ENCODE data around the gene CCL22. TPM values are rescaled to one million over a fixed set of nuclear protein-coding genes. Genes with fewer than 3 reads are reported as not detected.

The CCL22 gene
- polyA plus RNA-seq, 2 of the 4 experiments (the other 2 are of a cell fraction): not detected

GRCh38 chr16:57383276-57384247, 25.0 kb downstream of the CCL22 start:
- ChIA-PET CTCF (interaction anchor here (0.6 to 1.4 kb wide), 4 partner anchors 8 to 33 kb away, joined by 3 to 5 read pairs (median 3); no protein-coding TSS in a partner anchor), POLR2A (no interaction called here)
- peak overlapping the region; percentile 23; the same call in 2 of the 3 replicates for H3K4me2 ChIP-seq
- FAIRE-seq (no peak), ATAC-seq (peak; percentile 23 to 54; a peak in 4 of 6 replicates), DNase-seq (ENCODE audit: low read depth in 1 of 2, low spot score in 1 of 2) (no peak)
- no peak for TF ChIP-seq ESRRA (IDR thresholded peaks at IDR 0.05; ENCODE audit: borderline replicate concordance, low read length)
- no peak for TF ChIP-seq EHF (CRISPR knock-in tag; IDR thresholded peaks at IDR 0.05)
- no peak for TF ChIP-seq ATOH8 (CRISPR knock-in tag; IDR thresholded peaks at IDR 0.05; ENCODE audit: low read depth)
- no peak for TF ChIP-seq CTCF (IDR thresholded peaks at IDR 0.05)
- TF ChIP-seq ZSCAN20 (CRISPR knock-in tag; IDR thresholded peaks at IDR 0.05): no peak
- TF ChIP-seq SMC3 (IDR thresholded peaks at IDR 0.05): no peak
- no peak for TF ChIP-seq NPAS2 (CRISPR knock-in tag; IDR thresholded peaks at IDR 0.05; ENCODE audit: borderline replicate concordance)
- TF ChIP-seq HOXB13 (CRISPR knock-in tag; IDR thresholded peaks at IDR 0.05; ENCODE audit: low read depth): no peak
- TF ChIP-seq CEBPB (IDR thresholded peaks at IDR 0.05): no peak
- peak overlapping the region; percentile 34 to 83; a peak in 4 of 6 replicates for H3K27ac ChIP-seq
- 47% methylated on average over 5 of the region's 8 CpGs for WGBS (ENCODE audit: missing lambda C conversion rate)
- no peaks in the 10 kb centered on the region for H3K9me3 ChIP-seq
- H3K4me1 ChIP-seq: peaks cover 46% of the 10 kb centered on the region
- no peak overlapping the region for H3K4me3 ChIP-seq

GRCh38 chr16:57384248-57385070, 25.9 kb downstream of the CCL22 start:
- POLR2A ChIA-PET: no interaction called here
- H3K9me3 ChIP-seq: no peaks in the 10 kb centered on the region
- no peak for TF ChIP-seq POLR2A (IDR thresholded peaks at IDR 0.05; ENCODE audit: low read length)
- no peak for TF ChIP-seq KDM1A (IDR thresholded peaks at IDR 0.05; ENCODE audit: low read depth)
- TF ChIP-seq NR3C1 (IDR thresholded peaks at IDR 0.05): no peak
- no peak for TF ChIP-seq JUNB (IDR thresholded peaks at IDR 0.05)
- no peak for TF ChIP-seq HOXA7 (CRISPR knock-in tag; IDR thresholded peaks at IDR 0.05)
- no peak for TF ChIP-seq CBX2 (IDR thresholded peaks at IDR 0.05; ENCODE audit: borderline replicate concordance, low read depth)
- TF ChIP-seq KDM5A (IDR thresholded peaks at IDR 0.05): no peak
- TF ChIP-seq HOXB5 (CRISPR knock-in tag; IDR thresholded peaks at IDR 0.05): no peak
- no peak for TF ChIP-seq MAZ (IDR thresholded peaks at IDR 0.05; ENCODE audit: borderline replicate concordance, low read depth, low read length)
- WGBS (ENCODE audit: missing lambda C conversion rate): 74% methylated on average over 11 of the region's 11 CpGs
- CTCF ChIA-PET: interaction anchor here (1.6 kb wide), 1 partner anchor 33 kb away, joined by 6 read pairs; no protein-coding TSS in a partner anchor
- peak overlapping the region; percentile 23; the same call in 2 of the 3 replicates for H3K4me2 ChIP-seq
- peaks cover 41% of the 10 kb centered on the region for H3K4me1 ChIP-seq
- H3K27ac ChIP-seq: peak overlapping the region; percentile 34 to 83; a peak in 4 of 6 replicates
- FAIRE-seq (no peak), ATAC-seq (no peak), DNase-seq (ENCODE audit: low read depth in 1 of 2, low spot score in 1 of 2) (no peak)
- H3K4me3 ChIP-seq: no peak overlapping the region

- WGBS (ENCODE audit: missing lambda C conversion rate): 65% methylated on average over 5 of the region's 5 CpGs
- ChIA-PET POLR2A (no interaction called here), CTCF (interaction anchor here (0.9 to 1.9 kb wide), 3 partner anchors 10 to 134 kb away, joined by 3 to 6 read pairs (median 5); no protein-coding TSS in a partner anchor)
- Histone ChIP-seq H3K9me3 (no peaks in the 10 kb centered on the region), H3K4me2 (no peak overlapping the region), H3K4me1 (peaks cover 34% of the 10 kb centered on the region), H3K27ac (no peak overlapping the region), H3K4me3 (no peak overlapping the region)
- ATAC-seq: no peak
- no peak for DNase-seq (ENCODE audit: low read depth in 1 of 2, low spot score in 1 of 2)
- no peak for FAIRE-seq
- TF ChIP-seq MYC (IDR thresholded peaks at IDR 0.05; ENCODE audit: borderline replicate concordance, low read length) (no peak), PHF8 (IDR thresholded peaks at IDR 0.05; ENCODE audit: borderline replicate concordance, low read depth) (no peak), SMC3 (IDR thresholded peaks at IDR 0.05) (no peak), RARB (CRISPR knock-in tag; IDR thresholded peaks at IDR 0.05) (no peak), ATOH8 (CRISPR knock-in tag; IDR thresholded peaks at IDR 0.05; ENCODE audit: low read depth) (no peak), NR3C1 (IDR thresholded peaks at IDR 0.05) (no peak), BCL3 (IDR thresholded peaks at IDR 0.05) (no peak), RFX5 (IDR thresholded peaks at IDR 0.05) (no peak), ZSCAN20 (CRISPR knock-in tag; IDR thresholded peaks at IDR 0.05) (no peak), HES2 (IDR thresholded peaks at IDR 0.05) (no peak), GATA3 (IDR thresholded peaks at IDR 0.05; ENCODE audit: borderline replicate concordance) (no peak)
Measured at GRCh38 chr16:57385083-57385482, 26.5 kb downstream of the CCL22 start.

Data from A549 (cell line).